Fibroblast of gingiva (primary cell): ENCODE measurements around the gene UBAP1L.
"Not testable (repeated sequence)": the region's sequence is repeated elsewhere in the genome, so short reads cannot be mapped to it uniquely, and the experiment has no call there.

Source experiments
- DNase-seq: peaks from one replicate; pipeline ENCODE4 v3.0.0-alpha.2; 2011; ENCODE audit warnings: low read depth

Gene UBAP1L

DNA sequence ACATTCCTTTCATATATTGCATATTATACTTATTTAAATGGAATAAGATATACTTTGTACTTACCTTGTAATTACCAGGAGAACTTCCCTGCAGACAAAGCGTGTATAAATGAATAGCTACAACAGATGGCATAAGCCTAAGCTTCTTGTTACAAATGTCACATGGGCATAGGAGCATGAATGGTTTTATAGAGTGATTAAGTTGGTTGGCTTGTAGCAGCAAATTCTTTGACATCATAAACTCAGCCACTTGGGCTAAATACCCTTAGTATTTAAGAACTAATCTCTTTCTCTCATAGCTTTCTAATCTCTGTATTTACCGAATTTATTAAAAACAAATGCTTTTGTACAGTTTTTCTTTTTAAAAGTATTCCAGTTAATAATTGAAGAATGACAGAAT lies at the start of gene UBAP1L:
Gene UBAP1L (minus strand): TSS at position 115 of the 400 bp plus-strand sequence. CDS start 8,985 bp downstream, outside the sequence.
- no peak for DNase-seq

DNA sequence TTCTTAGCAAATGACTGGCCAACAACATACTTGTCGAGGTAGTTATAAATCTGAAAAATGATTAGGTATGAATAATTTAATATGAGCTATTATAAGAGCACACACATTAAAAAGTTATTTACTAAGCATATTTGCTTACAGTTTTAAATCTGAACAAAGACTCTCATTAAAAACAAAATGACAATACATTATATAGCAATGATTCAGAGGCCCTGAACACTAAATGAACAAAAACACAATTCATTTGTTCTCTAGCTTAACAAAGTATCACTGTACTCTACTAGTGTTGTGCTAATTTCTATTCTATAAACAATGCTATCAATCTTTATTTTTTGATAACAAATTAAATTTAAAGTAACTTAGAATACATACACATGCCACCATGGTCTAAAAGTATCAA lies 49.1 kb upstream of the UBAP1L start:
- DNase-seq = no peak

DNA sequence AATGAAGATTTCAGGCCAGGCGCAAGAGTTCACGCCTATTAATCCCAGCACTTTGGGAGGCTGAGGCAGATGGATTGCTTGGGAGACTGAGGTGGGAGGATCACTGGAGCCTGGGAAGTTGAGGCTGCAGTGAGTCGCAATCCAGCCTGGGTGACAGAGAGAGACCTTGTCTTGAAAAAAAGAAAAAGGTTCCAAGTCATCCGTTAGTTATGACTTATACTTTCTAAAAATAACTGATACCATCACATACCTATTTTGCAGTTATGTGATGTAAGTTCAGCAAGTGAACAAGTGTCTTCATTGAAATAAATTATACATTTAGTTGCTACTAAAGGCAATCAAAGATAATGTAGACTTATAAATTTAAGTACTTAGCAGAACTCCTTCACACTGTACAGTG lies 48.0 kb upstream of the UBAP1L start:
- no peak for DNase-seq

DNA sequence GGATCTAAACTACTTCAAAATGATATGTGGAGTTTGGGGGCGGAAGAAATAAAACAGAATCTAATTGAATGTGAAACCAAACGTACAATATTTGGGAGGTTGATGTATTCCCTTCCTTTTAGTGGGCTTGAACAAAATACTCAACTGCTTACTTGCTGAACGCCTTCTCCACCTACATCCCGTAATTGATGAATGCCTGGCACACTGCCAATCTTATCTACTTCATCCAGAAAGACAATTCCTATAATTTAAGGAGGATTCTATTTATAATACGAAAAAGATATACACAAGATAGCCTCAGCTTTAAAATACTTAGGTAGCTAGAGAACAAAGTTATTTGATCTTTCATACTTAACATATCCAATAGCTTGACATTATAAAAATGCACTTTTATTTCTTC lies 41.7 kb upstream of the UBAP1L start:
- DNase-seq = no peak

DNA sequence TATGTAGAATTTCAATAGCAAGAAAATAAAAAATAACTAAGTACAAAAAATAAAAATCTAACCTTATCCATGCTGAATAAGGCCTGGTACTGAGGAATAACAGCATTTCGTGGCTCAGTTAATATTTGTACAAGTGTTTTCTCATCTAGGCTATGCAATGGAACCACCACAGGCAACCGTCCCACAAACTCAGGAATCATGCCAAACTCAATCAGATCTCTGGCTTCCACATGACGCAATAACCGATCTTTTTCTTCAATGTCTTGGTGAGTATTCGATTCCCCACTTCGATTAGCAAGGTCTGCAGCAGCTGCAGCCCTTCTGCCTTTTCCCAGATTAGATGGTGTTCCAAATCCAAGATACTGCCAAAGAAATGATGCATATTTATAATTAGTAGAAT lies 39.7 kb upstream of the UBAP1L start:
- no peak for DNase-seq

DNA sequence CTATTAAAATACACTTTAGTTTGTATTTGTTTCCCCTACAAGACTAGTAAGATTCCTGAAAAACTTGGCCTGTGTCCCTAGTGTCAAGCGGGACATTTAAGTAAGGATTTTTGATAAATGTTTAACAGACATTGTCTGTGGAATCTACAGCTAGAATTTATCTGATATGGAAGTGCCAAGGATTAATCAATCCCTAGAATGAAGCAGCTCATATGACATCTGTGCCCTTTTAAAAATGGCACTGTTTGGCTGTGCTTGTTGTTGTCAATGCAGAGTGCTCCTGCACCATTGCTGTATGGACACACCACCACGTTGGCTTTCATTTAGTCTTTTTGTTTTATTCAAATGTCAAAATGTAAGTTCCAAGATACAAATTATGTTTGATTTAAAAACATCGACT lies 32.9 kb upstream of the UBAP1L start:
- DNase-seq = no peak

DNA sequence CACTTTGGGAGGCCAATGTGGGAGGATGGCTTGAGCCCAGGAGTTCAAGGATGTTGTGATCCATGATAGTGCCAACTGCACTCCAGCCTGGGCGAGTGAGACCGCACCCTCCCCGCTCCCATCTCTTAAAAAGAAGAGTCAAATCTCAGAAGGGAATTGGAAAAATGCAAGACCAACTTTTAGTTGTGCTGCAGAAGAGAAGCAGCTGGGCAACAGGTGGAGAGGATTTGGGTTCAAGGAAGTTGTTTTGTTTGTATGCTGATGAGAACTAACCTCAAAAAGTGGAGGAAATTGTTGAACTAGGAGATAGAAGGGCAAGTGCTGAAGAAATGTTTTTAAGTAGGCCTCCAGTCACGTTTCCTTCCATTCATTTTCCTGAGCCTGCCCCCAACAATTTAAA lies 31.4 kb upstream of the UBAP1L start:
- no peak for DNase-seq

DNA sequence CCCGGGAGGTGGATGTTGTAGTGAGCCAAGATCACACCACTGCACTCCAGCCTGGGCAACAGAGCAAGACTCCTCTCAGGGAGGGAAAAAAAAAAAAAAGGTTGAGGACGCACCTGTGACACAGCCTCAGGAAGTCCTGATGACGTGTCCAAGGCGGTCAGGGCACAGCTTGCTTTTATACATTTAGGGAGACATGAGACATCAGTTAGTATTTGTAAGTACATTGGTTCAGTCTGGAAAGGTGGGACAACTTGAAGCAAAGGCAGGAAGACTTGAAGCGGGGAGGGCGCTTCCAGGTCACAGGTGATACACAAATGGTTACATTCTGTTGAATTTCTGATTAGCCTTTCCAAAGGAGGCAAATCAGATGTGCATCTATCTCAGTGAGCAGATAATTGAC lies 23.6 kb upstream of the UBAP1L start:
- not testable (repeated sequence) for DNase-seq

DNA sequence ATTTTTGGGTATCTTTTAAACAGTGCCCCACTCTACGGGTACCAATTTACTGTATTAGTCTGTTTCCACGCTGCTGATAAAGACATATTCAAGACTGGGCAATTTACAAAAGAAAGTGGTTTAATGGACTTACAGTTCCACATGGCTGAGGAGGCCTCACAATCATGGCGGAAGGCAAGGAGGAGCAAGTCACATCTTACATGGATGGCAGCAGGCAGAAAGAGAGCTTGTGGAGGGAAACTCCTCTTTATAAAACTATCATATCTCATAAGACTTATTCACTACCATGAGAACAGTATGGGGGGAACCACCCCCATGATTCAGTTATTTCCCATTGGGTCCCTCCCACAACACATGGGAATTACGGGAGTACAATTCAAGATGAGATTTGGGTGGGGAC lies 22.9 kb upstream of the UBAP1L start:
- not testable (repeated sequence) for DNase-seq

DNA sequence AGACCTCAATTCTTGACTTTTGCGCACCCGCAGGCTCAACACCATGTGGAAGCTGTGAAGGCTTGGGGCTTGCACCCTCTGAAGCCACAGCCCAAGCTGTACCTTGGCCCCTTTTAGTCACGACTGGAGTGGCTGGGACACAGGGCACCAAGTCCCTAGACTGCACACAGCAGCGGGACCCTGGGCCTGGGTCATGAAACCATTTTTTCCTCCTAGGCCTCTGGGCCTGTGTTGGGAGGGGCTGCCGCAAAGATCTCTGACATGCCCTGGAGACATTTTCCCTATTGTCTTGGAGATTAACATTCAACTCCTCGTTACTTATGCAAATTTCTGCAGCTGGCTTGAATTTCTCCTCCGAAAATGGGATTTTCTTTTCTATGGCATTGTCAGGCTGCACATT lies 22.1 kb upstream of the UBAP1L start:
- DNase-seq = not testable (repeated sequence)

DNA sequence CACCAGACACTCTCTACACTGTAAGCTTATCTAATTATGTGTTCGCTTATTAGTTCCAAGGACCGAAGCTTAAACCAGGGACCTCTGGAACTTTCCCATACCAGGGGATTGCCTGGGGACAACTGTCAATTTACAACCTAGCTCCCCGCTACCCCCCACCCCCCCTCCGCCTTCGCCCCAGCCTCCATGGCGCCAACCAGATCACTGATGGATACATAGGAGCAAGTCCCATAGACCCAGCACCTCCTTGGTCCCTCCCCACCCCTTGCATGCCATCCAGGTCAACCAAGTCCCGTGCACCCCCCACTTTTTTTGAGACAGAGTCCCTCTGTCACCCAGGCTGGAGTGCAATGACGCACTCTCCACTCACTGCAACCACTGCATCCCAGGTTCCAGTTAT lies 19.5 kb upstream of the UBAP1L start:
- DNase-seq = no peak

DNA sequence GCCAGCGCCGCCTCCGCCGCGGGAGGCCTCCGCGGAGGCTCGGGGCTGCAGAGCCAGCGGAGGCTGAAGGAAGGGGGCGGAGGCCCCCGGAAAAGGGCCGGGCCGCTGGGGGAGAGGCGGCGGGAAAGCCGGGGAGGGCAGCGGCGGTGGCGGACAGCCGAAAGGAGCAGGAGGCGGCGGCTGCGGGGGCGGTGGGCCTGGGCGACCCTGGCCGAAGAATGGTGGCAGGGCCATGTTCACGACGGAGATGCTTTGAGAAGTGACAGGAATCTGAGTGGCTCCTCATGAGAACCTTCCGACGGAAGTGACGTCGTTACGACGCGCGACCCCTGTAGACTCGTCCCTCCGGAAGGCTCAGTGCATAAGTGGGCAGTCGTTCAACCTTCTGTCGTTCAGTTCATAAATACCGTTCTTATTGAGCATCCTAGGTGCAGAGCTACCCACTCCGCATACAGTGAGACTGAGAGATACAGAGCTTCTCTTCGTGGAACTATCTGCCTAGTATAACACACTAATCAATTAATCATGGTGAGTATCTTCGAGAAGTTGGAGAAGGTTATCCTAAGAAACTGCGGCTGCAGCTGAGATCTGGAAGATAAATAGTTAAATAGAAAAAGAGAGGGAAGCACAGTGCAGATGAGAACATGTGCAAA lies 18.7 kb upstream of the UBAP1L start, which contains the start of gene PDCD7:
Gene PDCD7 (minus strand): TSS at position 261 of the 653 bp plus-strand sequence. CDS start 27 bp downstream, at position 234.
- peak; percentile 88 for DNase-seq

DNA sequence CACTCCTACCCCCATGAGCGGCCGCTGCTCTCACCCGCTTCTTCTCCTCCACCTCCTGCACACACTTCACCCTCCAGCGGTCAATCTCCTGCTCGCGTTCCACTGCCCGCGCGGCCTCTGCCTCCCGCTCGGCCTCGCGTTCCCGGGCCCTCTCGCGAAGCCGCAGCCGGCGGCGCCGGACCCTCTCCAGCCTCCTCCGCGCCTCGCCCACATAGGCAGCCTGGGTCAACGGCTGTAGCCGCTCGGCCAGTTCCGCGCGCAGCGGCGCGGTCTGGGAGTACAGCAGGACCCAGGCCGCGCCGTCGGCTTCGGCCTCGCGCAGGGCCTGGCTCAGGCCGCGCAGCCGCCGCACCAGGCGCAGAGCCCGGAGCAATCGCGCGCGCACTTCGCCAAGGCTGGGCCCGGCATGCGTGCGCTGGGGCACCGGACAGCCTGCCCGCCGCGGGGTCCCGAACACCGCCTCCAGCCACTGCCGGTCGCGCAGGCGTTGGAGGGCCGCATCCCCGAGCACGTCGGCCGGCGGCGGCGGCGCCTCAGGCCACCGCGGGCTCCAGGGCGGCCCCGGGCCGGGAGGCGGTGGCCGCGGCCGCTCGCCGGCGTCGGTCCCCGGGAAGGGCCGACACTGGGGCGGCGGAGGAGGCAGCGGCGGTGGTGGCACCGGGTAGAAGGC lies 18.0 kb upstream of the UBAP1L start:
- peak; percentile 40 for DNase-seq

DNA sequence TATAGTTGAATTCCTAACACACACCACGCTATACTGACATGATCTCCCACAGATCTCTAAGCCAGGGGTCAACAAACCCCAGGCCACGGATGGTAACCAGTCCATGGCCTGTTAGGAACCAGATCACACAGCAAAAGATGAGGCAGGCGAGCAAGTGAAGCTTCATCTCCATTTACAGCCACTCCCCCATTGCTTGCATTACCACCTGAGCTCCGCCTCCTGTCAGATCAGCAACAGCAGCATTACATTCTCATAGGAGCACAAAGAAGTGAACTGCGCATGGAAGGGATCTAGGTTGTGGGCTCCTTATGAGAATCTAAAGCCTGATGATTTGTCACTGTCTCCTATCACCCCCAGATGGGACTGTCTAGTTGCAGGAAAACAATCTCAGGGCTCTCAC lies 15.9 kb upstream of the UBAP1L start:
- DNase-seq = no peak

DNA sequence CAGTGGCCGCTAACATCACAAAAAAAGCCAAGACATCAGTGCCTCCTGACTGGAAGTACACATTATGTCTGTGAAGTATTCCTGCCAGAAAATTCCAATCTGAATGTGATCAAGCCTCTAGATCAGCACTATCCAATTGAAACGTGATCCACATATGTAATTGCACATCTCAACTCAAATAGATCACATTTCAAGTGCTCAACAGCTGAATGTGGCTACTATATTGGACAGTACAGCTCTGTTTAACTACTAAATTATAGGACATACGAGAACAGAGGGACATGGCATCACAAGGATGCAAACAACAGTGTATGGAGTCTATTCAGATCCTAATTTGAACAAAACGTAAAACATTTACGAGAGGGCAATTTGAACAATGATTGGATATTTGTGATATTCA lies 542 bp upstream of the UBAP1L start:
- DNase-seq = peak; percentile 13

DNA sequence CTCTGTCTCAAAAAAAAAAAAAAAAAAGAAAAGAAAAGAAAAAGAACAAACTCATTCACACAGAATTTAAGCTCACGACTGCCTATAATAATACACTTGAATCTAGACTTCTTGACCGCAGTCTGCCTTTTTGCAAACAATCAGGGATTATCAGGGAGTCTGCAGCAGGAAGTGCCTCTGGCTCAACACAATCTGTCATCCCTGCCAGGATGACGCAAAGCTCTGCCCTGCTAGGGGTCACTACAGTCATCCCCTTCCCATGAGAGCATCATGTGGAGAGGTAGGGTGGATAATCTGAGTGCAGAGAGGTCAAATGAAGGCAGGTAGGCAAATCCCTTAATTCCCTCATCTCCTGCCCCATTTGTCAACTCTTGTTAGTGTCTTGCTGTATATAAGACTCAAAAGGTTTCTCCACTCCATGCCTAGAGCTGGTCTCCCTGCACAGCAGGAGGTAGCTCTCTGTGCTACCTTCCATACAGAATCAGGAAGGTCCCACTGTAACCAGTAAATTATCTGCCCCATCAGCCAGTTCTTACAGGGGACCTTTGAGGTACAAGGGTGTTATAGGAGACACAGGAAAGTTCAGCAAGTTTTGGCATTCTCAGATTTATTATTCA lies 4.2 kb downstream of the UBAP1L start:
- no peak for DNase-seq

DNA sequence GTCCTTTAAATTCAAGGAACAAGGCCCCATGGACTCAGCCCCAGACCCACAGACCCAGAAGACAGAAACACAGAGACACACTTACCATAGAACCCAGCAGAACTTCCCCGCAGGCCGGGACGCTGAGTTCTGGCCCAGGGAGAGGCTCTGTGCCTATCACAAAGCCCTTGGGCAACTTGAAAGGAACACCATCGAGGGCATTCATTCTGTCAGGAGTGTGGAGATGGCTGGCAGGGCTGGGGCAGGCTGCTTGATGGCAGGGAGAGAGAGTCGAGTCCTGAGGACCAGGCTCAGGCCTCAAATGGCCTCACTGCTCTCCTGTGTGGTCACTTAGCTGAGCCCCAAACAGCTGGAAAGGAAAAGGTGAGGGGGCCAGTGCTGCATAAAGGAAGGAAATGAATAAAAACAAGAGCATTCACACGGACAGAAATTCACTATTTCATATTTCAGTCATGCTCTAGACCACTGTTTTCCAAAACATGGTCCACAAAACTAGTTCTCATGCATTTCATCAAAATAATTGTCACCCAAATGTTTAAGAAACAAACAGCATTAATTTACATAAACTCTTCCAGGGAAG lies 8.9 kb downstream of the UBAP1L start:
- no peak for DNase-seq

DNA sequence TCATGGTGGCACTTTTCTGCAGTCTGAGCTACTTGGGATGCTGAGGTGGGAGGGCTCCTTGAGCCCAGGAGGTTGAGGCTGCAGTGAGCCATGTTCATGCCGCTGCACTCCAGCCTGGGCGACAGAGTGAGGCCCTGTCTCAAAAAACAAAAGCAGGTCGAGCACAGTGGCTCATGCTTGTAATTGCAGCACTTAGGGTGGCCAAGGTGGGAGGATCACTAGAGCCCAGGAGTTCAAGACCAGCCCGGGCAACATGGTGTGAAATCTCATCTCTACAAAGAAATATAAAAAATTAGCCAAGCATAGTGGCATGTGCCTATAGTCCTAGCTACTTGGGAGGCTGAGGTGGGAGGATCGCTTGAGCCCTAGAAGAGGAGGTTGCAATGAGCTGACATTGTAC lies 10.0 kb downstream of the UBAP1L start:
- no peak for DNase-seq

DNA sequence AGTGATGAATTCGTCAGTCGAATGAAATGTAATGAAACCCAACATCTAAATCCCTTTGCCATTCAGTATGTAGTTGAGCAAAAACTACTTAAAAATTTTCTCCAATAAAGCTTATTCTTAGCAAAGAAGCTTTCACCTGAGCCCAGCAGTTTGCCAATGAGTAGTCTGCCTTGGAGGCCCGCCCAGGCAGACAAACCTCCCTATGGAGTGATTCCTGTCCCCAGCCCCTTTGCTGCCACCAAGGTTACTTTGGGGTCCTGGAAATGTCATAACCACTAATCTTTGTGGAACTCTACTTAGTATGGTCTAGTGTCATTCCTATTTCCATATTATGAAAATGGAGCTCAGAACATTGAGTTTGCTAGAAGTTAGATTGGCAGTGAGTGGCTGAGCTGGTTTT lies 12.1 kb downstream of the UBAP1L start:
- DNase-seq = no peak

DNA sequence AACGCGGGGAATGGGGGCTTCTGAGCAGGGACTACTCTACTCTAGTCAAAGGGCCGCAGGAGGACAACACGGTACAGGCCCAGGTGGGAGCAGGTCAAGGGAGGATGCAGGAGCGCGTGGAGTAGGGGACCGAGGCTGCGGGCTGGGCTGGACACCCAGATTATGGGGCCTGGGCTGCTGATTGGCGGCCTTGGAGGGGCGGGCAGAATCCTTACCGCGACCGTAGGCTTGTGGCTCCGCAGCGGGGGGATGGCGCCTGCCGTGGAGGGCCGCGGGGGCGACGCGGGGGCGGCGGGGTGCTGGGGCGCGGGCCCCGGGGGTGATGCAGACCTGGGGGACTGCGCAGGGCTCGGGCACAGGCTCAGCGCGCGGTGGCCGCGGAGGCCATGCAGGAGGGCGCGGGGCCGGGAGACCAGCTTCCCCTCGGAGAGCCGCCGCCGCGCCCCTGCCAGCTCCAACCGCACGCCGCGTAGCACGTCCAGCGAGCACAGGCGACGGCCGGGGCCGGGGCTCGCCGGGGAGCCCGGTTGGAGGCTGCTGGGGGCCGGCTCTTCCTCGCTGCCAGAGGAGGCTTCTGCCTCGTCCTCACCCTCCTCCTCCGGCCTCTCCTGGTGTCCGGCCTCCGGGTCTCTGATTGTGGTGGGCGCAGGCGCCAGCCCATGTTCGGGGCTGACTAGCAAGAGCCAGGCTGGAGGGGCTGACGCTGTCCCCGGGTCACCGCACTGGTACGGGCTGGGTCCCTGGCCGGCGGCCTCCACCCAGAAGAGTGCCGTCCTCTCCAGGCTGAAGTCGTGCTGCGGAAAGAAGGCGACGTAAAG lies 12.9 kb downstream of the UBAP1L start:
- DNase-seq = no peak

DNA sequence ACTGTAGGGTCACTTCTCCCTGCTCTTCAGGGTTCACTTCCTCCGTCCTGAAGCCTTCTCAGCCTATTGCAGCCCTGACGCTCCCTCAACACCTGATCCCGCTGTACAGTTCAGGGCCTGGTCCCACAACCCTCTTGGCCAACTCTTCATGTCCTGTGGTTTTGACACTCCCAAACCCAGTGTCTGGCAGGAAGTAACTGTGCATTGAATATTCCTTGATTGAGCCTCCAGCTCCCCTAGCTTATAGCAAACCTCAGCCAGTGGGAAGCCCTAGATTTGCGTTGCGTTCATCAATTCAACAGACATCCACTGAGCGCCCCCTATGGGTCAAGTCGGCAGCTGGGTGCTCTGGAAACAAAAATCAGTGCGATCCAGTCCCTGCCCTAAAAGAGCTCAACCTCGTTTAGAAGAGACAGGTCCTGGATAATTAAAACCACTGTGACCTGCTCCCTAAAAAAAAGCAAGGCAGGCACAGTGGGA lies 13.5 kb downstream of the UBAP1L start:
- peak; percentile 37 for DNase-seq

DNA sequence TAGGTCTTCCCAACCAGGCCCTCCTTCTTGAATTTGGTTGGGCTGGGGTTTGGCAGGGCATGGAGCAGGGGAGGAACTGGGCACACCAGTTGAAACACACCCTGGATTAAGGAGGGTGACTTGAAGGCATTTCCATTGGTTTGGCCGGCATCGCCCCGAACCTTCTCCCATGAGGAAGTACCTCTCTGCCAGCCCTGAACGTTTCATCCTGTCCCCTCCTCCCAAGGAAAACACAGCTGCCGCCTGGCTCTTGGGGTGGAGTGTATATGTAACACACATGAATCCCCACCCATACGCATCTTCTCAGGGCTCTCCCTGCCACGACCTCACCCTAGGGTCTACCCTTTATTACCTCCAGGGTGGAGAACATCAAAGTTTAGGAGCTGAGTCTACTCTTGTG lies 14.6 kb downstream of the UBAP1L start:
- DNase-seq = no peak
